GM12801 (cell line): Measurements from ENCODE around the gene RNF31.

Experiments
- CTCF ChIP-seq: IDR thresholded peaks from one replicate; pipeline ENCODE4 v1.5.1; 2011; ENCODE audit warnings: control low read depth; ENCODE audit not compliant: insufficient read length; ENCODE audit errors: extremely low read depth

RNF31 gene

GRCh38 chr14:24192933-24193332 is 45.6 kb downstream of the RNF31 start:
- no peak for TF ChIP-seq CTCF

- no peak for TF ChIP-seq CTCF
These were observed 47.0 kb downstream of the RNF31 start for GRCh38 chr14:24194186-24194872.

GRCh38 chr14:24194873-24195185 is 47.5 kb downstream of the RNF31 start:
- no peak for TF ChIP-seq CTCF

GRCh38 chr14:24195186-24196070 is 48.1 kb downstream of the RNF31 start, which contains the start of gene TM9SF1:
Gene TM9SF1 (minus strand): TSS chr14:24195441. CDS start chr14:24195019, 422 bp downstream.
- no peak for TF ChIP-seq CTCF

- TF ChIP-seq CTCF = no peak
These were observed 49.1 kb downstream of the RNF31 start for GRCh38 chr14:24196071-24197055.

GRCh38 chr14:24197056-24197450 is 49.8 kb downstream of the RNF31 start:
- no peak for TF ChIP-seq CTCF
